Endothelial cell of umbilical vein (primary cell): ENCODE results near the gene UPP1.

Source experiments
- EZH2 ChIP-seq: IDR thresholded peaks from 2 replicates; pipeline ENCODE4 v1.6.1; 2012; ENCODE audit warnings: borderline replicate concordance, low read depth, mild to moderate bottlenecking, moderate library complexity, low read length, inconsistent platforms; ENCODE audit not compliant: severe bottlenecking
- JUN ChIP-seq: IDR thresholded peaks from 2 replicates; pipeline ENCODE4 v1.6.1; 2011; ENCODE audit warnings: borderline replicate concordance, low read depth; ENCODE audit not compliant: insufficient read length, insufficient read depth
- MAX ChIP-seq: IDR thresholded peaks from 2 replicates; pipeline ENCODE4 v1.6.1; 2011; ENCODE audit not compliant: insufficient read depth, insufficient read length
- POLR2A ChIP-seq: IDR thresholded peaks from 2 replicates; pipeline ENCODE4 v1.6.1; 2012; ENCODE audit warnings: low read depth, mild to moderate bottlenecking, control low read depth, low read length
- POLR2AphosphoS5 ChIP-seq: IDR thresholded peaks from 2 replicates; pipeline ENCODE4 v1.6.1; 2012; ENCODE audit warnings: low read depth, mild to moderate bottlenecking, control low read depth, low read length, moderate library complexity; ENCODE audit not compliant: insufficient read depth
- TF ChIP-seq, protein P1 (sequence below), 2 donors: IDR thresholded peaks; 1 replicate in 1 of 2; 2 replicates in 1 of 2; pipeline ENCODE4 v1.5.1; 2011; ENCODE audit warnings: low read length in 2 of 2, mild to moderate bottlenecking in 2 of 2, moderate library complexity in 2 of 2, control low read depth in 1 of 2, inconsistent platforms in 1 of 2, low read depth in 1 of 2; ENCODE audit not compliant: insufficient read depth in 1 of 2; ENCODE audit errors: extremely low read depth in 1 of 2

DNA sequence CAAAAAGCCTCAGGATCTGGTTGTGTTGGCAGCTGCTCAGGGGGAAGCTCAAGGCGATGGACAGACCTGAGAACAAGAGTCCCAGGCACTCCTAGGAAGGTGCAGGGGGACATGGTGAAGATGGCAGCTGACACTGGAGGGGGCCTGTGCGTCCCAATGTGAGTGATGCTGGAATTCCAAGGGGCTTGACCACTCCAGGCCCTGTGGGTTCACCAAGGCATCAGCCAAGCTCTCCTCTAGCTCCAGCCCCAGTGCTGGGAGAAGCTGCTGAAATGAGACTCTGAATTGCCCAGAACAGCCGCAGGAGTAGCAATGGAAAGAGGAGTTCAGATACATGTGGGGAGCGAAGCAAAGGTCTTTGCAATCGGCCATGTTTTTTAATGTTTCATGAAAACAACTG is 16.0 kb downstream of the UPP1 start:
- TF ChIP-seq POLR2A (no peak), POLR2AphosphoS5 (no peak), EZH2 (no peak), JUN (no peak), MAX (no peak)
- TF ChIP-seq, protein P1, sequence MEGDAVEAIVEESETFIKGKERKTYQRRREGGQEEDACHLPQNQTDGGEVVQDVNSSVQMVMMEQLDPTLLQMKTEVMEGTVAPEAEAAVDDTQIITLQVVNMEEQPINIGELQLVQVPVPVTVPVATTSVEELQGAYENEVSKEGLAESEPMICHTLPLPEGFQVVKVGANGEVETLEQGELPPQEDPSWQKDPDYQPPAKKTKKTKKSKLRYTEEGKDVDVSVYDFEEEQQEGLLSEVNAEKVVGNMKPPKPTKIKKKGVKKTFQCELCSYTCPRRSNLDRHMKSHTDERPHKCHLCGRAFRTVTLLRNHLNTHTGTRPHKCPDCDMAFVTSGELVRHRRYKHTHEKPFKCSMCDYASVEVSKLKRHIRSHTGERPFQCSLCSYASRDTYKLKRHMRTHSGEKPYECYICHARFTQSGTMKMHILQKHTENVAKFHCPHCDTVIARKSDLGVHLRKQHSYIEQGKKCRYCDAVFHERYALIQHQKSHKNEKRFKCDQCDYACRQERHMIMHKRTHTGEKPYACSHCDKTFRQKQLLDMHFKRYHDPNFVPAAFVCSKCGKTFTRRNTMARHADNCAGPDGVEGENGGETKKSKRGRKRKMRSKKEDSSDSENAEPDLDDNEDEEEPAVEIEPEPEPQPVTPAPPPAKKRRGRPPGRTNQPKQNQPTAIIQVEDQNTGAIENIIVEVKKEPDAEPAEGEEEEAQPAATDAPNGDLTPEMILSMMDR (IDR thresholded peaks at IDR 0.05; ENCODE audit: extremely low read depth in 1 of 2, insufficient read depth in 1 of 2, low read depth in 1 of 2, low read length in 2 of 2), result no peak
